Measurements from ENCODE around the gene CYB5B.

The CYB5B gene, protein sequence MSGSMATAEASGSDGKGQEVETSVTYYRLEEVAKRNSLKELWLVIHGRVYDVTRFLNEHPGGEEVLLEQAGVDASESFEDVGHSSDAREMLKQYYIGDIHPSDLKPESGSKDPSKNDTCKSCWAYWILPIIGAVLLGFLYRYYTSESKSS

DNA sequence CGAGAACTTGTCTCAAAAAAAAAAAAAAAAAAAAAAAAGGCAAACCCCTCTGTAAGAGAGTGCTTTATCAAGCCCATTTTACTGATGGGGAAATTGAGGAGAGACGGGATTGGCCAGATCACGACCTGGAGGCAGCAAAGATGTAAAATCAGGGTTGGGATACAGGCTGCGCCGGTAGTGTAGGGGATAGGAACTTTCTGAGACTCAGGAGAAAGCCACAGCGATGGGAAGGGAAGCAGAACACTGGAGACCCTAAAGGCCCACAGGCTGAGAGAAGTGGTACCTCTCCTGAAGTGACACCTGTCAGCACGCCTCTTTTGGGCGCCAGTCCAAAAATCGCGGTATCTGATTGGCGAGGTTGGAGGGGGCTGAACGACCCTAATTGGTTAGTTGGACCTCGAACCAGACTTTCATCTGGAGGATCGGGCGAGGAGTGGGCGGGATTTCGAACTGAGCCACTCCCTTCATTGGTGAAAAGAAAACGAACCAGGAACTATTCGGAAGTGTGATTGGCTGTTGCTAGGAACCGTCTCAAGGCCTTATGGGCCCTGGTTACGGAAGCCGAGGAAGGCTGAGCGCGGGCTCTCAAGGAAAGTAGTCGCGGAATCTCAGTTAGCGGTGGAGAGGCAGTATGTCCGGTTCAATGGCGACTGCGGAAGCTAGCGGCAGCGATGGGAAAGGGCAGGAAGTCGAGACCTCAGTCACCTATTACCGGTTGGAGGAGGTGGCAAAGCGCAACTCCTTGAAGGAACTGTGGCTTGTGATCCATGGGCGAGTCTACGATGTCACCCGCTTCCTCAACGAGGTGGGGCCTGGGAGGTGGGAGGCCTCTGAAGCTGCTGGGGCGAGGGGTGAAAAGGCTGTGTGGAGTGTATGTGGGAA, at the start of gene CYB5B:
TSS of gene CYB5B (plus strand) at position 567 of the 882 bp plus-strand sequence. CDS start at position 632, 65 bp downstream.
- peak; percentile 99 to 100 for DNase-seq

GRCh38 chr16:69376393-69377059, 47.9 kb upstream of the CYB5B start:
- no peak for DNase-seq

- DNase-seq, result no peak
Measured at GRCh38 chr16:69378036-69378435, 46.4 kb upstream of the CYB5B start.

DNA sequence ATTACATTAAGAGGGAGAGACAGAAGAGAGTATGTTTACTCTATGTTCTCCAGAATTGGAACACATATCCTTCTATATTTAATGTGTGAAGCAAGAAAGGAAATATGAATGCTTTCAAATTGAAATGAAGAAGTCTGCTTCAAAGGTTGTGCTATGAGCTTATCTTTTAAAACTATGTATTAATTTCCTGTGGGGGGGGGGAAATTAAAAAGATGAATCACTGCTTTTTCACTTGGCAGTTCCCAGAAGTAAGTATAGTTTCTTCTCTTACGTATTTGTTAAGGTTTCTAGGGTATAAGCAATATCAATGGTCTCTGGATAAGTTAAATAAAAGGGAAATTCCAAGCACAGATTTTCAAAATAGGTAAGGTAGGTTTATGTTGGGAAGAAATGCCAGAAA, 45.7 kb upstream of the CYB5B start:
- DNase-seq, result no peak

GRCh38 chr16:69381231-69381630, 43.2 kb upstream of the CYB5B start:
- DNase-seq, result peak; percentile 8 to 47

DNA sequence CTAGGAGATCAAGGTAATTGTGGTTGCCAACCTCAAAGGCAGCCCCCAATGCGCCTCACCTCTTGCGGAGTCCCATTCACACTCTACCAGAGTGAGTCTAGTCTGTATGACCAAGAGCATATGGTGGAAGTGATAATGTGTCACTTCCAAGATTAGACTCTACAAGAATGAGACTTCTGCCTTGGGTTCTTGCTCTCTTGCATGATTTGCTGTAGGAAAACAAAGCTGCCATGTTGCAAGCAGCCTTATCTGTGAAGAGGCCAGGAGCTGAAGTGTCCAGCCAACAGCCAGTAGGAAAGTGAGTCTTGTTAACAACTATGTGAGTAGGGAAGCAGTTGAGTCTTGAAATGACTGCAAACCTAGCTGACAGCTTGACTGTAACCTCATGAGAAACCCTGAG, 42.0 kb upstream of the CYB5B start:
- DNase-seq, result no peak

GRCh38 chr16:69384974-69385373, 39.4 kb upstream of the CYB5B start:
- no peak for DNase-seq

GRCh38 chr16:69386596-69386995, 37.8 kb upstream of the CYB5B start:
- no peak for DNase-seq

- DNase-seq, result no peak
Measured at GRCh38 chr16:69393898-69394849, 30.2 kb upstream of the CYB5B start.

GRCh38 chr16:69395859-69396186, 28.6 kb upstream of the CYB5B start:
- DNase-seq, result no peak

GRCh38 chr16:69396187-69397061, 28.0 kb upstream of the CYB5B start:
- peak; percentile 89 to 92 for DNase-seq

- peak; percentile 47 to 48 for DNase-seq
Measured at GRCh38 chr16:69397821-69398521, 26.4 kb upstream of the CYB5B start.

DNA sequence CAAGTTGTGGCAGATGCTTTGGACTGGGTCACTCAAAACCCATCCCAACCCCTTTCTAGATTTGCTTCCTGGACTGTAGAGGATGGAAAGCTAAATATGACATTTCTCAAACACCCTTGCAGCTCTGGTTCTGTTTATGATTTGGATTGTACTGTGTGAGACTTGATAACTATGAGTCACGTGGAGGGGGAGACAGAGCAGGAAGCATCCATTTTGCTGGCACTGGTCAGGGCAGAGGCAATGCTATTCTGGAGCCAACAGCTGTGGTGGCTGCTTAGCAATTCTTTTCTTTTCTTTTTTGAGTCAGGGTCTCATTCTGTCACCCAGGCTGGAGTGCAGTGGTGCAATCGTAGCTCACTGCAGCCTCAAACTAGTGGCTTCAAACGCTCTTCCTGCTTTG, 25.1 kb upstream of the CYB5B start:
- no peak for DNase-seq

GRCh38 chr16:69402439-69402838, 22.0 kb upstream of the CYB5B start:
- peak; percentile 54 to 65 for DNase-seq

DNA sequence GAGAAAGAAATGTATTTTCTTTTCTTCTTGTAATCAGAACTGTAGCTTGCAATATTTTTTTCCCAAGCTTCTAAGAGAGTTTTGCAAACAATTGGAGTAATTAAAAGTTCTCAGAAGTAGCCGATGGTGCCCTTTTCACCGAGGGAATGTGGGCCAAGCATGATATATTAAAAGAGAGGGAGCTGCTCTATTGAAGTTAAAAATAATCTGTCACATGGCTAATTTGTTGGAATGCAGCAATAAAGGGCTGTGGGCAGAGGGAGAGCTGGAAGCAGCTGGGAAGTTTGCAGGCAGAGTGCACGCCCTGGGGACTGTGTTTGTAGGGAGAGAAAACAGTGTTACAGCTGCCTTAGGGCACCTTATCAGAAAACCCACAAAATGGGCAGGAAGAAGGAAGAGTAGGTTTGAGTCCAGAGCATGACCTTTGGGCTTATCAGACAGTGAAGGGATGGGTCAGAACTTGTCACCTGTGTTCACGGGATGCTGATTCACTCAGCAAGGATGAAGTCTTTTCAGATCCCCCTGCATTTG, 20.1 kb upstream of the CYB5B start:
- DNase-seq, result no peak

DNA sequence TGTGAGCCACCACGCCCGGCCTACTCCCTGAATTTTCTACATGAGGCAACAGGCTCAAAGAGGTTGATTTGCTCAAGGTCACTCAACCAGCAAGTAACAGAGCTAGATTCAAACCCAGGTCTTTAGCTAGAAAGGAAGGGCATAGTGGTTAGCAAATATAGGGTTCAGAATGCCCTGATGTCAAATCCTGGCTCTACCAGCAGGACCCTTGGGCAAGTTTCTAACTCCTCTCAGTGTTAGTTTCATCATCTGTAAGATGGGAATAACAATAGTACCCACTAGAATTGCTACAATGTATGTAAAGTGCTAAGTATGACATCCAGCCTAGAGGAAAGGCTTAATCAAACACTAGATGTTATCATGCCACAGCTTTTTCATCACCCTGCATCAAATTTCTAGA, 19.1 kb upstream of the CYB5B start:
- no peak for DNase-seq

GRCh38 chr16:69405757-69406156, 18.7 kb upstream of the CYB5B start:
- DNase-seq, result no peak

GRCh38 chr16:69406780-69407331, 17.6 kb upstream of the CYB5B start:
- no peak for DNase-seq

GRCh38 chr16:69407702-69408323, 16.6 kb upstream of the CYB5B start:
- no peak for DNase-seq

- DNase-seq, result no peak
Measured at GRCh38 chr16:69408475-69408874, 15.9 kb upstream of the CYB5B start.
